ENCODE measurements around the gene TOLLIP.

- no peak for TF ChIP-seq TEAD4 (IDR thresholded peaks at IDR 0.05)
- TF ChIP-seq REST (IDR thresholded peaks at IDR 0.05; ENCODE audit: low read depth), result no peak
Observed at GRCh38 chr11:1292644-1293618, 16.5 kb downstream of the TOLLIP start.

Measured in Ishikawa (cell line).